Measurements from ENCODE around the gene GLT6D1.

Gene GLT6D1

GRCh38 chr9:135589596-135590485, 49.5 kb downstream of the GLT6D1 start:
- Histone ChIP-seq H3K4me2 (ENCODE audit: low read length) (no peak overlapping the region), H3K9ac (no peak overlapping the region), H3K27ac (no peak overlapping the region), H3K4me1 (no peaks in the 10 kb centered on the region), H3K4me3 (ENCODE audit: low read depth, low read length) (no peak overlapping the region), H3K9me3 (ENCODE audit: control insufficient read depth, low read length) (no peaks in the 10 kb centered on the region), H3K27me3 (ENCODE audit: control insufficient read depth, insufficient read depth, low read length) (no peaks in the 10 kb centered on the region), H3K79me2 (no peaks in the 10 kb centered on the region), H3K36me3 (ENCODE audit: control insufficient read depth, insufficient read depth, low read length) (no peaks in the 10 kb centered on the region), H2AFZ (no peak overlapping the region)
- TF ChIP-seq, protein P1, sequence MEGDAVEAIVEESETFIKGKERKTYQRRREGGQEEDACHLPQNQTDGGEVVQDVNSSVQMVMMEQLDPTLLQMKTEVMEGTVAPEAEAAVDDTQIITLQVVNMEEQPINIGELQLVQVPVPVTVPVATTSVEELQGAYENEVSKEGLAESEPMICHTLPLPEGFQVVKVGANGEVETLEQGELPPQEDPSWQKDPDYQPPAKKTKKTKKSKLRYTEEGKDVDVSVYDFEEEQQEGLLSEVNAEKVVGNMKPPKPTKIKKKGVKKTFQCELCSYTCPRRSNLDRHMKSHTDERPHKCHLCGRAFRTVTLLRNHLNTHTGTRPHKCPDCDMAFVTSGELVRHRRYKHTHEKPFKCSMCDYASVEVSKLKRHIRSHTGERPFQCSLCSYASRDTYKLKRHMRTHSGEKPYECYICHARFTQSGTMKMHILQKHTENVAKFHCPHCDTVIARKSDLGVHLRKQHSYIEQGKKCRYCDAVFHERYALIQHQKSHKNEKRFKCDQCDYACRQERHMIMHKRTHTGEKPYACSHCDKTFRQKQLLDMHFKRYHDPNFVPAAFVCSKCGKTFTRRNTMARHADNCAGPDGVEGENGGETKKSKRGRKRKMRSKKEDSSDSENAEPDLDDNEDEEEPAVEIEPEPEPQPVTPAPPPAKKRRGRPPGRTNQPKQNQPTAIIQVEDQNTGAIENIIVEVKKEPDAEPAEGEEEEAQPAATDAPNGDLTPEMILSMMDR (IDR thresholded peaks at IDR 0.05): no peak

GRCh38 chr9:135588886-135589595, 50.3 kb downstream of the GLT6D1 start:
- no peaks in the 10 kb centered on the region for H3K36me3 ChIP-seq (ENCODE audit: control insufficient read depth, insufficient read depth, low read length)
- TF ChIP-seq, protein P1 (IDR thresholded peaks at IDR 0.05): no peak
- no peaks in the 10 kb centered on the region for H3K4me1 ChIP-seq

GRCh38 chr9:135588371-135588770, 51.0 kb downstream of the GLT6D1 start:
- Histone ChIP-seq H3K27ac (no peak overlapping the region), H3K9ac (no peak overlapping the region), H3K27me3 (ENCODE audit: control insufficient read depth, insufficient read depth, low read length) (no peaks in the 10 kb centered on the region), H3K4me2 (ENCODE audit: low read length) (no peak overlapping the region), H3K79me2 (no peaks in the 10 kb centered on the region), H3K4me1 (no peaks in the 10 kb centered on the region), H3K36me3 (ENCODE audit: control insufficient read depth, insufficient read depth, low read length) (no peaks in the 10 kb centered on the region), H3K4me3 (ENCODE audit: low read depth, low read length) (no peak overlapping the region), H2AFZ (no peak overlapping the region), H3K9me3 (ENCODE audit: control insufficient read depth, low read length) (no peaks in the 10 kb centered on the region)
- TF ChIP-seq, protein P1 (IDR thresholded peaks at IDR 0.05): no peak

More at GRCh38 chr9:135588886-135589595, 50.3 kb downstream of the GLT6D1 start:
- H3K4me3 ChIP-seq (ENCODE audit: low read depth, low read length): no peak overlapping the region
- H3K27ac ChIP-seq: no peak overlapping the region
- H3K27me3 ChIP-seq (ENCODE audit: control insufficient read depth, insufficient read depth, low read length): no peaks in the 10 kb centered on the region
- no peaks in the 10 kb centered on the region for H3K9me3 ChIP-seq (ENCODE audit: control insufficient read depth, low read length)
- no peak overlapping the region for H2AFZ ChIP-seq
- no peak overlapping the region for H3K4me2 ChIP-seq (ENCODE audit: low read length)
- H3K79me2 ChIP-seq: no peaks in the 10 kb centered on the region
- H3K9ac ChIP-seq: no peak overlapping the region

GRCh38 chr9:135587658-135588057, 51.7 kb downstream of the GLT6D1 start:
- Histone ChIP-seq H3K36me3 (ENCODE audit: control insufficient read depth, insufficient read depth, low read length) (no peaks in the 10 kb centered on the region), H3K27ac (no peak overlapping the region), H3K4me3 (ENCODE audit: low read depth, low read length) (no peak overlapping the region), H3K9ac (no peak overlapping the region), H3K27me3 (ENCODE audit: control insufficient read depth, insufficient read depth, low read length) (no peaks in the 10 kb centered on the region), H2AFZ (no peak overlapping the region), H3K4me1 (no peaks in the 10 kb centered on the region), H3K4me2 (ENCODE audit: low read length) (no peak overlapping the region), H3K79me2 (no peaks in the 10 kb centered on the region), H3K9me3 (ENCODE audit: control insufficient read depth, low read length) (no peaks in the 10 kb centered on the region)
- TF ChIP-seq, protein P1 (IDR thresholded peaks at IDR 0.05): no peak
